K562 (cell line): ENCODE data around the gene APOLD1. TPM values are rescaled to one million over a fixed set of nuclear protein-coding genes. Genes with fewer than 3 reads are reported as not detected.

Experiments used
- ATAC-seq: fragments of 200-7000 bp; cut with Tn5 transposase; 3 replicates; pipeline ENCODE4 v1.9.1; 2020; ENCODE audit warnings: moderate library complexity
- BruUV-seq: library from RNA; stranded (reverse); fragments of 400-500 nt; replicated peaks from 2 replicates; lab custom pipeline; 2021; lab: Mats Ljungman, UMichigan
- CTCF ChIA-PET: fragments of 300-600 bp; formaldehyde crosslinking; extraction: SDS; loops from one replicate; lab custom pipeline; 2021; ENCODE audit warnings: low intra/inter-chr PET ratio; lab: Yijun Ruan, JAX
- POLR2A ChIA-PET: fragments of 300-600, 350-650 bp; sonication (Branson Sonifier 250); formaldehyde crosslinking; extraction: SDS; loops from one replicate; lab custom pipeline; 2021; ENCODE audit warnings: antibody characterized with exemption, inconsistent platforms; lab: Yijun Ruan, JAX
- DNase-seq, 4 experiments: peaks; one replicate each; pipeline versions ENCODE4 v3.0.0 to v3.0.0-alpha.2; 2011 to 2018; ENCODE audit warnings: low spot score in 3 of 4, mixed read lengths in 3 of 4; ENCODE audit errors: extremely low read depth in 1 of 4
- FAIRE-seq: peaks from 2 replicates; lab custom pipeline; 2011; peaks lifted over from hg19 to GRCh38; lab: Jason Lieb, UNC
- H2AFZ ChIP-seq: 2 replicates; pipeline ENCODE4 v1.6.0; 2011; ENCODE audit warnings: low read depth, low read length, control low read depth, inconsistent platforms
- H3K27ac ChIP-seq: fragments of 200-600 bp; 3 replicates; pipeline ENCODE4 v1.8.0; 2011; ENCODE audit warnings: low read depth, mild to moderate bottlenecking, control low read depth, inconsistent platforms, low read length, moderate library complexity, mixed read lengths; ENCODE audit errors: extremely low read depth
- H3K27me3 ChIP-seq, 2 experiments: fragments of 300-600 bp in 1 of 2; 2 replicates in 1 of 2; 3 replicates in 1 of 2; pipeline versions ENCODE4 v1.6.0 to v1.8.0; 2011; ENCODE audit warnings: inconsistent platforms in 2 of 2, low read length in 2 of 2, mild to moderate bottlenecking in 1 of 2, mixed read lengths in 1 of 2, moderate library complexity in 1 of 2; ENCODE audit not compliant: control insufficient read depth in 2 of 2, insufficient read depth in 2 of 2
- H3K36me3 ChIP-seq: fragments of 300-600 bp; 3 replicates; pipeline ENCODE4 v1.8.0; 2011; ENCODE audit warnings: mild to moderate bottlenecking, low read length, inconsistent platforms; ENCODE audit not compliant: control insufficient read depth, insufficient read depth
- H3K4me1 ChIP-seq, 2 experiments: fragments of 200-600 bp in 1 of 2; replicated peaks in 1 of 2; 2 replicates in 1 of 2; 3 replicates in 1 of 2; pipeline versions ENCODE4 v1.5.1 to v1.8.0; 2011; ENCODE audit warnings: inconsistent platforms in 2 of 2, low read length in 2 of 2, mild to moderate bottlenecking in 1 of 2, mixed read lengths in 1 of 2, moderate library complexity in 1 of 2; ENCODE audit not compliant: control insufficient read depth in 2 of 2, insufficient read depth in 2 of 2
- H3K4me2 ChIP-seq: 2 replicates; pipeline ENCODE4 v1.6.1; 2011; ENCODE audit warnings: low read length, control low read depth, inconsistent platforms, mixed read lengths; ENCODE audit not compliant: insufficient read depth
- H3K4me3 ChIP-seq: fragments of 200-600 bp; sonication (generic), shearing (Covaris generic); 2 replicates; pipeline ENCODE4 v1.5.1; 2016; ENCODE audit warnings: control low read depth, inconsistent platforms
- H3K79me2 ChIP-seq: fragments of 200-600 bp; 3 replicates; pipeline ENCODE4 v1.8.0; 2011; ENCODE audit warnings: low read length, inconsistent platforms; ENCODE audit not compliant: control insufficient read depth, insufficient read depth
- H3K9ac ChIP-seq, 2 experiments: 2 replicates each; pipeline versions ENCODE4 v1.6.0 to v1.6.1; 2011; ENCODE audit warnings: low read depth in 2 of 2, low read length in 2 of 2, control low read depth in 1 of 2, inconsistent platforms in 1 of 2, mild to moderate bottlenecking in 1 of 2, mixed read lengths in 1 of 2; ENCODE audit not compliant: insufficient read depth in 1 of 2
- H3K9me1 ChIP-seq: one replicate; pipeline ENCODE4 v1.6.0; 2011; ENCODE audit warnings: inconsistent platforms, mild to moderate bottlenecking, low read length, moderate library complexity; ENCODE audit not compliant: control insufficient read depth, insufficient read depth
- H3K9me3 ChIP-seq: replicated peaks from 2 replicates; pipeline ENCODE4 v1.5.1; 2011; ENCODE audit warnings: low read depth, low read length, inconsistent platforms; ENCODE audit not compliant: control insufficient read depth, insufficient read depth
- H4K20me1 ChIP-seq: replicated peaks from 2 replicates; pipeline ENCODE4 v1.6.1; 2011; ENCODE audit warnings: low read length, inconsistent platforms, mixed read lengths; ENCODE audit not compliant: control insufficient read depth, insufficient read depth
- CREB3 ChIP-seq: fragments of 450-650 bp; conservative IDR thresholded peaks from 2 replicates; pipeline ENCODE4 v1.6.1; 2016; ENCODE audit warnings: missing genetic modification characterization, low read depth, mild to moderate bottlenecking, missing compliant biosample characterization, moderate library complexity
- ELF1 ChIP-seq: fragments of 200-800 bp; sonication (Bioruptor generic); IDR thresholded peaks from 2 replicates; pipeline ENCODE4 v1.6.1; 2016; ENCODE audit warnings: missing genetic modification characterization, missing compliant biosample characterization
- MAX ChIP-seq: sonication (generic); formaldehyde crosslinking; IDR thresholded peaks from 2 replicates; pipeline ENCODE4 v1.9.0; 2022; ENCODE audit warnings: mild to moderate bottlenecking, missing genetic modification reagents
- OTX1 ChIP-seq: fragments of 450-650 bp; formaldehyde crosslinking; IDR thresholded peaks from 2 replicates; pipeline ENCODE4 v1.4.0; 2022; ENCODE audit warnings: mild to moderate bottlenecking
- POLR2A ChIP-seq: fragments of 450-650 bp; conservative IDR thresholded peaks from 2 replicates; pipeline ENCODE4 v1.6.1; 2016
- PYGO2 ChIP-seq: fragments of 450-650 bp; IDR thresholded peaks from 2 replicates; pipeline ENCODE4 v1.6.1; 2016; ENCODE audit warnings: mild to moderate bottlenecking, missing genetic modification characterization, moderate library complexity, missing compliant biosample characterization
- SETDB1 ChIP-seq: IDR thresholded peaks from one replicate; pipeline ENCODE4 v1.6.1; 2012; ENCODE audit warnings: low read length, control low read depth, inconsistent platforms
- SPI1 ChIP-seq: IDR thresholded peaks from 2 replicates; pipeline ENCODE4 v1.6.1; 2011; ENCODE audit warnings: low read depth, low read length, control low read depth, borderline replicate concordance
- TAL1 ChIP-seq: fragments of 450-650 bp; IDR thresholded peaks from 2 replicates; pipeline ENCODE4 v1.6.1; 2016; ENCODE audit warnings: mild to moderate bottlenecking
- ZNF354B ChIP-seq: fragments of 250-450 bp; sonication (Bioruptor Pico); IDR thresholded peaks from 2 replicates; pipeline ENCODE4 v1.4.0; 2020
- WGBS: fragments of 100-300 bp; shearing (Covaris generic); methylation state at CpG from one replicate; pipeline ENCODE4 v1.1.6; 2016; ENCODE audit warnings: low coverage, mixed read lengths; ENCODE audit not compliant: insufficient coverage; ENCODE audit errors: missing lambda C conversion rate; 5-methylcytosine and 5-hydroxymethylcytosine counted together
- in situ Hi-C: fragments of 300-500 bp; cut with MboI; formaldehyde crosslinking; loops from 4 replicates; pipeline ENCODE4 v1.15.0; 2018; ENCODE audit warnings: inconsistent platforms, mixed read lengths
- intact Hi-C: fragments of 100-400 bp; cut with micrococcal nuclease; formaldehyde crosslinking; loops from 2 replicates; pipeline ENCODE4 v1.14.2; 2022
- polyA plus RNA-seq, 8 experiments: library from polyadenylated mRNA; depleted of rRNA in 4 of 8; stranded (reverse) in 5 of 8; unstranded in 3 of 8; fragments of >200 nt; fragmentation: Nextera tagmentation in 2 of 8; fragmentation: Illumina TruSeq in 1 of 8; extraction: Ambion mirVana in 2 of 8; extraction: Trizol in 1 of 8; gene quantifications; 2 replicates each; pipeline versions ENCODE4 v1.2.1 to v1.2.3, GENCODE V29; 2011 to 2014; ENCODE audit warnings: inconsistent platforms in 1 of 8, missing spikeins in 1 of 8
- total RNA-seq, 7 experiments: library from RNA; depleted of rRNA in 6 of 7; stranded (reverse); fragments of >200 nt in 6 of 7; fragmentation: Illumina TruSeq in 2 of 7; extraction: Trizol in 2 of 7; gene quantifications; 2 replicates each; pipeline versions ENCODE4 v1.2.1 to v1.2.3, GENCODE V29; 2011 to 2021; ENCODE audit warnings: low replicate concordance in 1 of 7

Gene APOLD1
- total and polyA plus RNA-seq, 9 of the 15 experiments (the other 6 are each of a cell fraction or from before 2014, with no cell fraction given): 0.28 to 1.1 (median 0.61) TPM

GRCh38 chr12:12796171-12796570, 10.7 kb downstream of the APOLD1 start:
- no peak overlapping the region for H3K27ac ChIP-seq

More at GRCh38 chr12:12796171-12796570, 10.7 kb downstream of the APOLD1 start:
- peaks cover 7 to 24% of the 10 kb centered on the region in 2 experiments; a peak in 4 of 5 replicates for H3K4me1 ChIP-seq
- no peak overlapping the region for H2AFZ ChIP-seq
- H3K9me3 ChIP-seq: no peaks in the 10 kb centered on the region
- in situ Hi-C loops: no loop called here
- intact Hi-C loops: no loop called here
- BruUV-seq: no TSS peak
- H3K79me2 ChIP-seq: no peaks in the 10 kb centered on the region
- CTCF ChIA-PET: no interaction called here
- no peak for TF ChIP-seq CREB3 (tag)
- TF ChIP-seq PYGO2: no peak
- TF ChIP-seq SETDB1: no peak
- no peak for TF ChIP-seq ZNF354B (CRISPR knock-in tag)
- TF ChIP-seq OTX1 (CRISPR knock-in tag): no peak
- no peak for TF ChIP-seq ELF1 (tag)
- TF ChIP-seq TAL1: no peak
- no peak for TF ChIP-seq MAX (CRISPR knock-in tag)
- TF ChIP-seq SPI1: no peak
- TF ChIP-seq POLR2A: no peak
- TF ChIP-seq, all 486 proteins: peak for 0
- POLR2A ChIA-PET: no interaction called here
- ATAC-seq: no peak
- no peak overlapping the region for H3K9ac ChIP-seq
- no peak overlapping the region for H3K4me2 ChIP-seq
- no peak overlapping the region for H3K4me3 ChIP-seq
- no peaks in the 10 kb centered on the region for H3K27me3 ChIP-seq
- FAIRE-seq: no peak
- whole genome bisulfite sequencing: 61% methylated on average over 3 of the region's 3 CpGs
- H3K36me3 ChIP-seq: no peaks in the 10 kb centered on the region
- no peak for DNase-seq
- no peaks in the 10 kb centered on the region for H3K9me1 ChIP-seq
- no peaks in the 10 kb centered on the region for H4K20me1 ChIP-seq
